ENCODE measurements around the gene CABLES2. TPM values are rescaled to one million over a fixed set of nuclear protein-coding genes. Genes with fewer than 3 reads are reported as not detected.

Gene CABLES2
- total RNA-seq, 1 experiment from 2014 or later, result 12.4 TPM

DNA sequence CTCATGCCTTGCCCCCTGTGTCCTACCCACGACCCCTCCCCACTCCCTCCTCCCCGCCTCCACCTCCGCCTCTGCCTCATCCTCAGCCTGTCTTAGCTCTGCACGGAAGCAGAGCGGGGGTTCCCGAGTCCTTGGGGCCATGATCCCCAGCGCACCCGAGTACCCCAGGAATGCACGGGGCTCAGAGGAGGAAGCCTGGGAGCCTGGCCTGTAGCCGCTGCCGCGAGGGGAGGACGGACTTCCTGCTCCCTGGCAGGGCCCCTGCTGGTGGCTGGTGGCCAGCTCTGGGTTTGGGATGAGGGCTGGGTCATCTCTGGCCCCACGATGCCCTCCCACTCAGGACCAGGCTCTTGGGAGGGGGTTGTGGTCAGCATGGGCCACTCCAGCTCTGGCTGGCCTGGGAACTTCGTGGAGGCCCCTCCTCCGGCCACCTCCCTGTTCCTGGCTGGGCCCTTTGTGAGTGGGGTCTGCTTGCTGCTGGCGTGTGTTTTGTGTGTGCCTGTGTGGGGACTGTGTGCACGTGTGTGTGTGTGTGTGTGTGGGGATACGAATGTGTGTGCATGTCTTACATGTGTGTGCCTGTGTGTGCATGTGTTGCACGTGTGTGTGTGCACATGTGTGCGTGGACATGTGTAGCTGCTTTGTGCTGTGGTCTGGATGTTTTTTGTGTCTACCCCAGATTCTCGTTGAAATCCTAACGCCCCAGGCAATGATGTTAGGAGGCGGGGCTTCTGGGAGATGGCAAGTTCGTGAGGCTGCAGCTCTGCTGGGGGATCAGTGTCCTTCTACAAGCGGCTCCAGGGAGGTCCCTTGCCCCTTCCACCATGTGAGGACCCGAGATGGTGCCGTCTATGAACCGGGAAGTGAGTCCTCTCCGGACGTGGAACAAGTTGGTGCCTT is 21.6 kb upstream of the CABLES2 start:
- H3K27ac ChIP-seq (ENCODE audit: low read length), result no peak overlapping the region
- no peaks in the 10 kb centered on the region for H3K36me3 ChIP-seq (ENCODE audit: low read depth, low read length)
- BruUV-seq (replicated peaks), result no TSS peak
- ATAC-seq (no peak), DNase-seq (no peak)
- H3K79me2 ChIP-seq (ENCODE audit: low read length), result 0 out of 2 replicates have a peak, but pooled peaks cover 5% of the 10 kb centered on the region
- intact Hi-C loops (cut with micrococcal nuclease), result no loop called here
- peak overlapping the region; percentile 70; the same call in 1 of the 2 replicates for H3K4me2 ChIP-seq (ENCODE audit: low read length)
- H4K20me1 ChIP-seq (ENCODE audit: low read length), result no peaks in the 10 kb centered on the region
- no peaks in the 10 kb centered on the region for H3F3A ChIP-seq (ENCODE audit: low read length, unreplicated experiment)
- no peaks in the 10 kb centered on the region for H3K9me3 ChIP-seq (ENCODE audit: low read length)
- no peaks in the 10 kb centered on the region for H3K9me2 ChIP-seq (replicated peaks; ENCODE audit: low read length)
- POLR2A ChIA-PET (ENCODE audit: unreplicated experiment), result no interaction called here
- H3K4me3 ChIP-seq (ENCODE audit: low read length), result no peak overlapping the region
- no peak overlapping the region for H2AFZ ChIP-seq (ENCODE audit: low read length)
- TF ChIP-seq EZH2phosphoT487 (IDR thresholded peaks at IDR 0.05; ENCODE audit: borderline replicate concordance, low read length) (no peak), CTCF (conservative IDR thresholded peaks at IDR 0.05; ENCODE audit: low read depth, low read length) (no peak), EZH2 (IDR thresholded peaks at IDR 0.05; ENCODE audit: low read length, unreplicated experiment) (no peak)
- H3K4me1 ChIP-seq (ENCODE audit: insufficient read depth, low read length), result peaks cover 29% of the 10 kb centered on the region
- CTCF ChIA-PET, result no interaction called here
- H3K27me3 ChIP-seq (ENCODE audit: low read length), result no peaks in the 10 kb centered on the region
- H3K9ac ChIP-seq (ENCODE audit: low read length), result no peak overlapping the region

- ChIA-PET CTCF (no interaction called here), POLR2A (ENCODE audit: unreplicated experiment) (no interaction called here)
- Histone ChIP-seq H4K20me1 (ENCODE audit: low read length) (no peaks in the 10 kb centered on the region), H3K9me3 (ENCODE audit: low read length) (no peaks in the 10 kb centered on the region), H3K27me3 (ENCODE audit: low read length) (no peaks in the 10 kb centered on the region), H3K4me3 (ENCODE audit: low read length) (0 out of 2 replicates have a peak overlapping the region, but pooled peaks have one; percentile 22), H3K4me1 (ENCODE audit: insufficient read depth, low read length) (peaks cover 29% of the 10 kb centered on the region), H3K79me2 (ENCODE audit: low read length) (0 out of 2 replicates have a peak, but pooled peaks cover 5% of the 10 kb centered on the region), H3K4me2 (ENCODE audit: low read length) (peak overlapping the region; percentile 70), H3K36me3 (ENCODE audit: low read depth, low read length) (no peaks in the 10 kb centered on the region), H2AFZ (ENCODE audit: low read length) (no peak overlapping the region), H3K9ac (ENCODE audit: low read length) (no peak overlapping the region), H3K9me2 (replicated peaks; ENCODE audit: low read length) (no peaks in the 10 kb centered on the region), H3K27ac (ENCODE audit: low read length) (peak overlapping the region; percentile 36; the same call in 1 of the 2 replicates), H3F3A (ENCODE audit: low read length, unreplicated experiment) (no peaks in the 10 kb centered on the region)
- intact Hi-C loops (cut with micrococcal nuclease), result no loop called here
- BruUV-seq (replicated peaks), result no TSS peak
- no peak for TF ChIP-seq CTCF (conservative IDR thresholded peaks at IDR 0.05; ENCODE audit: low read depth, low read length)
- TF ChIP-seq EZH2 (IDR thresholded peaks at IDR 0.05; ENCODE audit: low read length, unreplicated experiment), result no peak
- TF ChIP-seq EZH2phosphoT487 (IDR thresholded peaks at IDR 0.05; ENCODE audit: borderline replicate concordance, low read length), result no peak
- peak; percentile 14; the same call in 1 of the 2 replicates for ATAC-seq
- DNase-seq, result no peak
Measured at GRCh38 chr20:62428002-62428372, 20.9 kb upstream of the CABLES2 start.

Data from PC-3 (cell line).